Breast epithelium (tissue), 4 donors: ENCODE measurements around the gene STK35. TPM values are rescaled to one million over a fixed set of nuclear protein-coding genes. Genes with fewer than 3 reads are reported as not detected.

Source experiments
- DNase-seq, 2 donors: peaks; one replicate each; pipeline ENCODE4 v3.0.0-alpha.2; 2019; ENCODE audit warnings: low spot score in 2 of 2
- H3K27ac ChIP-seq, 2 donors: fragments of 200-600 bp; sonication (generic) in 1 of 2; one replicate each; pipeline ENCODE4 v1.5.1; 2016 to 2019; ENCODE audit warnings: mild to moderate bottlenecking in 1 of 2
- H3K27me3 ChIP-seq, 2 donors: fragments of 200-600 bp; sonication (generic) in 1 of 2; one replicate each; pipeline versions ENCODE4 v1.5.1 to v1.6.0; 2017 to 2019; ENCODE audit warnings: control low read depth in 1 of 2, mild to moderate bottlenecking in 1 of 2
- H3K36me3 ChIP-seq: fragments of 200-600 bp; one replicate; pipeline ENCODE4 v1.5.1; 2019
- H3K4me1 ChIP-seq, 2 donors: fragments of 200-600 bp; sonication (generic); one replicate each; pipeline ENCODE4 v1.5.1; 2016 to 2019; ENCODE audit warnings: control low read depth in 1 of 2
- H3K4me3 ChIP-seq, 3 donors: fragments of 200-600 bp; sonication (generic); 1 replicate in 2 of 3; 2 replicates in 1 of 3; pipeline ENCODE4 v1.5.1; 2016 to 2019; ENCODE audit warnings: mild to moderate bottlenecking in 3 of 3, moderate library complexity in 2 of 3
- H3K9me3 ChIP-seq, 2 donors: fragments of 200-600 bp; sonication (generic) in 1 of 2; one replicate each; pipeline ENCODE4 v1.5.1; 2016 to 2019; ENCODE audit warnings: control low read depth in 1 of 2
- POLR2A ChIP-seq: fragments of 450-650 bp; IDR thresholded peaks from one replicate; pipeline ENCODE4 v1.6.1; 2016; ENCODE audit warnings: antibody characterized with exemption, mild to moderate bottlenecking, moderate library complexity
- POLR2AphosphoS5 ChIP-seq, 3 donors: sonication (generic); formaldehyde crosslinking; IDR thresholded peaks; one replicate each; pipeline ENCODE4 v1.6.1; 2017; ENCODE audit warnings: antibody characterized with exemption in 3 of 3
- intact Hi-C: fragments of 100-400 bp; cut with DNase I; formaldehyde crosslinking; loops from one replicate; pipeline ENCODE4 v1.15.1; 2023; ENCODE audit warnings: low total_unique reads
- total RNA-seq, 3 donors: library from RNA; depleted of rRNA; stranded (reverse); fragments of >200 nt; gene quantifications; one replicate each; pipeline ENCODE4 v1.1.0, GENCODE V29; 2016
- TF ChIP-seq, protein P1 (sequence below), 3 donors: fragments of 450-650 bp; IDR thresholded peaks; one replicate each; pipeline ENCODE4 v1.5.1; 2016 to 2017; ENCODE audit warnings: antibody characterized with exemption in 3 of 3, mild to moderate bottlenecking in 3 of 3, moderate library complexity in 3 of 3

STK35 gene
- 10 to 100 TPM; 15.2 to 26.3 (median 16.7) TPM for total RNA-seq

DNA sequence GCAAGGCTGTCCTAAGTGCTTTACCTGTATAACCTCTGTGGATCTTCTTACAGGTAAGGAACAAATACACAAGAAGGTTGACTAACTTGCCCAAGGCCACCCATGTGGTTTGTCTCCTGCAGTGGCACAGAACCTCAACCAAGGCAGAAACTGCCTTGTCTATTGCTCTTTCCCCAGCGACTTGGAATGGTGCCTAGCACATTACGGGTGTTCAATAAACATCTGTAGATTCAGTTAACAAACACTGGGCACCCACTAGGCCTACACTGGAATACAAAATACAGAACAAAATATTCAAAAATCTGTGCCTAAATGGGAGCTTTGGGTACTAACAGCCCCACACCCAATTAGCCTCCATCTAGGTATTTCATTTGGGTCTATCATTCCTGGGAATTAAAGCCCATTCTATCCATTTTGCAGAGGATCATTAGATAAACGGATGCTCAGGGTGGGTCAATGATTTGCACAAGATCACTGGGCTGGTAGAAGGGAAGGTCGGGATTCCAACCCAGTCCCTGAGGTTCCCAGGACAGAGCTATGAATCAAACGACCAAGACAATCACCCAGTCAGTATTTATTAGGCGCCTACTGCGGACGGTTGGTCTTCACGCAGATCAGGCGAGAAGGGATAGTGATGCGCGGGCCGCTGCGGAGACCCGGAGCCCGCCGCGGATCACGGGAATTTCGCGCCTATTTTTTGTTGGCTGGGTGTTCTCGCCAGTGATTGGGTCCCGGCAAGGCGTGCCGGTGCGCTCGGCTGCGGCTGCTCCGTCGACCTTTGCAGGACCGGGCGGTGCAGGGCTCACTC lies at the start of gene STK35:
Gene STK35, plus strand, starts transcription at position 771 of the 808 bp plus-strand sequence. CDS start 55 bp downstream, outside the sequence.
- Histone ChIP-seq H3K27ac (peak within 1 kb of the TSS; percentile 99 to 100), H3K4me1 (peaks cover 0 to 14% of the 10 kb centered on the region in 2 donors), H3K4me3 (peak within 1 kb of the TSS; percentile 68 to 95 (median 92)), H3K36me3 (no peaks in the 10 kb centered on the region), H3K9me3 (no peaks in the 10 kb centered on the region), H3K27me3 (no peaks in the 10 kb centered on the region)
- no peak for TF ChIP-seq POLR2AphosphoS5 (IDR thresholded peaks at IDR 0.05)
- TF ChIP-seq POLR2A, result no peak
- TF ChIP-seq, protein P1, sequence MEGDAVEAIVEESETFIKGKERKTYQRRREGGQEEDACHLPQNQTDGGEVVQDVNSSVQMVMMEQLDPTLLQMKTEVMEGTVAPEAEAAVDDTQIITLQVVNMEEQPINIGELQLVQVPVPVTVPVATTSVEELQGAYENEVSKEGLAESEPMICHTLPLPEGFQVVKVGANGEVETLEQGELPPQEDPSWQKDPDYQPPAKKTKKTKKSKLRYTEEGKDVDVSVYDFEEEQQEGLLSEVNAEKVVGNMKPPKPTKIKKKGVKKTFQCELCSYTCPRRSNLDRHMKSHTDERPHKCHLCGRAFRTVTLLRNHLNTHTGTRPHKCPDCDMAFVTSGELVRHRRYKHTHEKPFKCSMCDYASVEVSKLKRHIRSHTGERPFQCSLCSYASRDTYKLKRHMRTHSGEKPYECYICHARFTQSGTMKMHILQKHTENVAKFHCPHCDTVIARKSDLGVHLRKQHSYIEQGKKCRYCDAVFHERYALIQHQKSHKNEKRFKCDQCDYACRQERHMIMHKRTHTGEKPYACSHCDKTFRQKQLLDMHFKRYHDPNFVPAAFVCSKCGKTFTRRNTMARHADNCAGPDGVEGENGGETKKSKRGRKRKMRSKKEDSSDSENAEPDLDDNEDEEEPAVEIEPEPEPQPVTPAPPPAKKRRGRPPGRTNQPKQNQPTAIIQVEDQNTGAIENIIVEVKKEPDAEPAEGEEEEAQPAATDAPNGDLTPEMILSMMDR (IDR thresholded peaks at IDR 0.05), result no peak
- intact Hi-C loops, result no loop called here
- peak in 1 of 2 donors; percentile 81 for DNase-seq

DNA sequence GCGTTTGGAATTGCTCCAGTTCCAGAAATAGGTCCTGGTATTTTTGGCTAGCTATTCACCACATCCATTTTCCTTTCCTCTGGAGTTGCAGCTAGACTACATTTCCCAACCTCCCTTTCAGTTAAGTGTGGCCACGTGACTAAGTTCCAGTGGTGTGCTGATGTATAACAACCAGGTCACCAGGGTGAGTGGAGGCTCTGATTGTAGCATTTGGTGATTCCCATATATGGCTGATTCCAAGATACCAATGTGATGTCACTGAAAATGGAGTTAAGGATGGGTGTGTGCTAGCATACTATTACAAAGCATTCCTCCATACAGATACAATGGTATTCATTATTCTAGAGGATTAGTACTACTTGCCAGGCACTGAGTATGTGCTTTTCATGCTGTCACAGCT lies 49.7 kb upstream of the STK35 start:
- Histone ChIP-seq H3K27me3 (no peaks in the 10 kb centered on the region), H3K9me3 (peaks cover 6 to 12% of the 10 kb centered on the region in 2 donors), H3K4me1 (no peaks in the 10 kb centered on the region), H3K4me3 (no peak overlapping the region), H3K27ac (no peak overlapping the region), H3K36me3 (no peaks in the 10 kb centered on the region)
- TF ChIP-seq POLR2AphosphoS5 (IDR thresholded peaks at IDR 0.05), result no peak
- TF ChIP-seq, protein P1 (IDR thresholded peaks at IDR 0.05), result no peak
- intact Hi-C loops, result no loop called here
- DNase-seq, result no peak

DNA sequence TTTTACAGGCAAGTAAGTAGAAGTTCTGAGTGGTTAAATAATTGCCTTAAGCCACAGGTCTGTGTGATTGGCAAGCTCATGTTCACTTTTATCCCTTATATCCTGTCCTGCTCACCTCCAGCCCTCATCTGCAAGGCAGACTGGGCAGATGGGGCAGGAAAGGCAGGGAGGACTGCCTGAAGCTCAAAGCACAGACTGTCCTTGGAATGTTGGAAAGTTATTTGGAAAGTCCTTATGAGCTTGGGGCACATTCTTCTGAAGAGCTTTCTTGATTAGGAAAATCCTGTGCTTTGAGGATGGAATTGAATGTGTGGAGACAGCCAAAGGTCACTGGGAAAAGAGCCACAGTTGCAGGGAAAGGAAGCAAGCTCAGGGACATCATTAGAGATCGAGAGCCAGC lies 48.9 kb upstream of the STK35 start:
- H3K4me1 ChIP-seq, result no peaks in the 10 kb centered on the region
- TF ChIP-seq POLR2AphosphoS5 (IDR thresholded peaks at IDR 0.05) (no peak), POLR2A (no peak)
- TF ChIP-seq, protein P1 (IDR thresholded peaks at IDR 0.05), result no peak
- peak in 1 of 2 donors; percentile 19 for DNase-seq
- no peak overlapping the region for H3K27ac ChIP-seq
- intact Hi-C loops, result no loop called here
- H3K27me3 ChIP-seq, result no peaks in the 10 kb centered on the region
- no peak overlapping the region for H3K4me3 ChIP-seq
- H3K36me3 ChIP-seq, result no peaks in the 10 kb centered on the region
- H3K9me3 ChIP-seq, result peaks cover 6 to 12% of the 10 kb centered on the region in 2 donors

DNA sequence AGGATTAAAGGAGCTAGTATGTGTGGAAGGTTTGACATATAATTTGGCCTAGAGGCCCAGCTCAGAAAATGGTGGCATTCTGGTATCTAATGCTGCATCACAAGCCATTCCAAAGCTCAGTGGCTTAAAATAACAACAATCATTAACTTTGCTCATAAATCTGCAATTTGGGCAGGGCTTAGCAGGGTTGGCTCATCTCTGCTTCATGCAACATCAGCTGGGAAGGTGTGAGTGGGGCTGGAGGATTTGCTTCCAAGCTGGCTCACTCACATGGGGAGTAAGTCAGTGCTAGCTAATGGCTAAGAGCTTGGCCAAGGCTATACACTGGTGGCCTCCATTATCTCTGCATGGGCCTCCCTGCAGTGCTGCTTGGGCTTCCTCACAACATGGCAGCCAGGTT lies 48.0 kb upstream of the STK35 start:
- DNase-seq, result no peak
- H3K36me3 ChIP-seq, result no peaks in the 10 kb centered on the region
- no peak overlapping the region for H3K27ac ChIP-seq
- peaks cover 6 to 12% of the 10 kb centered on the region in 2 donors for H3K9me3 ChIP-seq
- intact Hi-C loops, result no loop called here
- no peak overlapping the region for H3K4me3 ChIP-seq
- no peaks in the 10 kb centered on the region for H3K27me3 ChIP-seq
- H3K4me1 ChIP-seq, result no peaks in the 10 kb centered on the region
- TF ChIP-seq POLR2A (no peak), POLR2AphosphoS5 (IDR thresholded peaks at IDR 0.05) (no peak)
- TF ChIP-seq, protein P1 (IDR thresholded peaks at IDR 0.05), result no peak

DNA sequence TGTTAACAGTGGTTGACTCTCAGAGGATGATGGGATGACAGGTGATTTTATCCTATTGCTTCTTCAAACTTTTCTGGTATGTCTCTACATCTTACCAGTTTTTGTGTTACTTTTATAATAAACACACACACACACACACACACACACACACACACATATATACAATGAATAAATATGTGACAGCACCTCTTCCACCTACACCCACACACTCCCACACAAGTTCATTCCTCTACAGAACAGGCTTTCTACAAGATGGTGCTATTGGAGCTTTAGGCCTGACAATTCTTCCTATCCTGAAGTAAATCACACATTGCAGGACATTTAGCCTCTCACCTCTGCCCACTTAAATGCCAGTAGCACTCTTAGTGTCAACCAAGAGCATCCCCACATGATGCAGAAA lies 46.7 kb upstream of the STK35 start:
- H3K36me3 ChIP-seq, result no peaks in the 10 kb centered on the region

More for the DNA sequence above, 46.7 kb upstream of the STK35 start:
- no peak overlapping the region for H3K27ac ChIP-seq
- no peak overlapping the region for H3K4me3 ChIP-seq
- no peak for DNase-seq
- H3K9me3 ChIP-seq, result peaks cover 6 to 12% of the 10 kb centered on the region in 2 donors
- TF ChIP-seq POLR2AphosphoS5 (IDR thresholded peaks at IDR 0.05), result no peak
- no peak for TF ChIP-seq POLR2A
- TF ChIP-seq, protein P1 (IDR thresholded peaks at IDR 0.05), result no peak
- H3K27me3 ChIP-seq, result no peaks in the 10 kb centered on the region
- intact Hi-C loops, result no loop called here
- no peaks in the 10 kb centered on the region for H3K4me1 ChIP-seq
